ENCODE results near the gene VNN1.

DNA sequence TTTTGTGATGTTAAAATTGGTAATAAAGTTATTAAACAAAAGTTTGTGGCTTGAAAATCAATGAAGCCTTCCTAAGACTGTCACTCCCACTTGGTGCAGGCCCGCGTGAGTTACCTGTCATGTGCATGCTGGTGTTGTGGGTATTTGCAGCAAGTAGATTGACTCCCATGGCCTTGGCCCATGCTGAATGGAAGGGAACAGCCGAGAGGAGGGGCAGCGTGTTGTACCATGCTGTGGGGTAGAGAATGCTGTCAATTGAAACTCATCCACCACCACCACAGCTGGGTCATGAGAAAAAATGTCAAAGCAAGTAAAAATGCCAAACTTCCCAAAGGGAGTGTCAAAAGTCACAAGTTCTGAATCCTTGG, 12.7 kb upstream of the VNN1 start:
- TF ChIP-seq, protein P1, sequence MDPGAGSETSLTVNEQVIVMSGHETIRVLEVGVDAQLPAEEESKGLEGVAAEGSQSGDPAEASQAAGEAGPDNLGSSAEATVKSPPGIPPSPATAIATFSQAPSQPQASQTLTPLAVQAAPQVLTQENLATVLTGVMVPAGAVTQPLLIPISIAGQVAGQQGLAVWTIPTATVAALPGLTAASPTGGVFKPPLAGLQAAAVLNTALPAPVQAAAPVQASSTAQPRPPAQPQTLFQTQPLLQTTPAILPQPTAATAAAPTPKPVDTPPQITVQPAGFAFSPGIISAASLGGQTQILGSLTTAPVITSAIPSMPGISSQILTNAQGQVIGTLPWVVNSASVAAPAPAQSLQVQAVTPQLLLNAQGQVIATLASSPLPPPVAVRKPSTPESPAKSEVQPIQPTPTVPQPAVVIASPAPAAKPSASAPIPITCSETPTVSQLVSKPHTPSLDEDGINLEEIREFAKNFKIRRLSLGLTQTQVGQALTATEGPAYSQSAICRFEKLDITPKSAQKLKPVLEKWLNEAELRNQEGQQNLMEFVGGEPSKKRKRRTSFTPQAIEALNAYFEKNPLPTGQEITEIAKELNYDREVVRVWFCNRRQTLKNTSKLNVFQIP (CRISPR knock-in tag; IDR thresholded peaks at IDR 0.05; ENCODE audit: borderline replicate concordance, low read depth): no peak
- TF ChIP-seq TCF4 (CRISPR knock-in tag; IDR thresholded peaks at IDR 0.05; ENCODE audit: borderline replicate concordance): no peak
- TF ChIP-seq TSHZ2 (CRISPR knock-in tag; IDR thresholded peaks at IDR 0.05): no peak
- TF ChIP-seq, protein P2, sequence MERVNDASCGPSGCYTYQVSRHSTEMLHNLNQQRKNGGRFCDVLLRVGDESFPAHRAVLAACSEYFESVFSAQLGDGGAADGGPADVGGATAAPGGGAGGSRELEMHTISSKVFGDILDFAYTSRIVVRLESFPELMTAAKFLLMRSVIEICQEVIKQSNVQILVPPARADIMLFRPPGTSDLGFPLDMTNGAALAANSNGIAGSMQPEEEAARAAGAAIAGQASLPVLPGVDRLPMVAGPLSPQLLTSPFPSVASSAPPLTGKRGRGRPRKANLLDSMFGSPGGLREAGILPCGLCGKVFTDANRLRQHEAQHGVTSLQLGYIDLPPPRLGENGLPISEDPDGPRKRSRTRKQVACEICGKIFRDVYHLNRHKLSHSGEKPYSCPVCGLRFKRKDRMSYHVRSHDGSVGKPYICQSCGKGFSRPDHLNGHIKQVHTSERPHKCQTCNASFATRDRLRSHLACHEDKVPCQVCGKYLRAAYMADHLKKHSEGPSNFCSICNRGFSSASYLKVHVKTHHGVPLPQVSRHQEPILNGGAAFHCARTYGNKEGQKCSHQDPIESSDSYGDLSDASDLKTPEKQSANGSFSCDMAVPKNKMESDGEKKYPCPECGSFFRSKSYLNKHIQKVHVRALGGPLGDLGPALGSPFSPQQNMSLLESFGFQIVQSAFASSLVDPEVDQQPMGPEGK (CRISPR knock-in tag; IDR thresholded peaks at IDR 0.05; ENCODE audit: borderline replicate concordance): no peak
- no peak for TF ChIP-seq ZC3H10 (CRISPR knock-in tag; IDR thresholded peaks at IDR 0.05)
- no peak for TF ChIP-seq GLIS3 (CRISPR knock-in tag; IDR thresholded peaks at IDR 0.05)
- no peak for TF ChIP-seq CREB5 (CRISPR knock-in tag; IDR thresholded peaks at IDR 0.05; ENCODE audit: low read depth)
- TF ChIP-seq CSDC2 (CRISPR knock-in tag; IDR thresholded peaks at IDR 0.05): no peak
- no peak for TF ChIP-seq ARNTL (CRISPR knock-in tag; IDR thresholded peaks at IDR 0.05; ENCODE audit: borderline replicate concordance, low read depth)
- TF ChIP-seq OSR1 (CRISPR knock-in tag; IDR thresholded peaks at IDR 0.05): no peak

All from SK-N-SH treated with all-trans-retinoic acid at 6 μM for 48 hours (cell line).